GM23338 (cell line): ENCODE results near the gene MST1. TPM values are rescaled to one million over a fixed set of nuclear protein-coding genes. Genes with fewer than 3 reads are reported as not detected.

Source experiments
- ATAC-seq: fragments of 200-7000 bp; cut with Tn5 transposase; 3 replicates; pipeline ENCODE4 v1.9.1; 2020
- DNase-seq: peaks from one replicate; pipeline ENCODE4 v3.0.0-alpha.2; 2015; ENCODE audit warnings: low spot score
- H2AFZ ChIP-seq: fragments of 200-600 bp; sonication (generic); 2 replicates; pipeline ENCODE4 v1.8.0; 2016; ENCODE audit warnings: antibody characterized with exemption, mild to moderate bottlenecking, moderate library complexity
- H3F3A ChIP-seq: fragments of 200-600 bp; sonication (generic); replicated peaks from 2 replicates; pipeline ENCODE4 v1.8.0; 2017; ENCODE audit warnings: antibody characterized with exemption, mixed run types, low read depth
- H3K27ac ChIP-seq: fragments of 200-600 bp; sonication (generic); 2 replicates; pipeline ENCODE4 v1.6.1; 2016; ENCODE audit warnings: low read depth
- H3K27me3 ChIP-seq: fragments of 200-600 bp; sonication (generic); 2 replicates; pipeline ENCODE4 v1.8.0; 2016; ENCODE audit warnings: mild to moderate bottlenecking, mixed run types, moderate library complexity; ENCODE audit not compliant: insufficient read depth
- H3K36me3 ChIP-seq: fragments of 200-600 bp; sonication (generic); 2 replicates; pipeline ENCODE4 v1.8.0; 2016; ENCODE audit warnings: mild to moderate bottlenecking; ENCODE audit not compliant: insufficient read depth
- H3K4me1 ChIP-seq: fragments of 200-600 bp; sonication (generic); 2 replicates; pipeline ENCODE4 v1.8.0; 2016; ENCODE audit warnings: mild to moderate bottlenecking, moderate library complexity; ENCODE audit not compliant: insufficient read depth
- H3K4me2 ChIP-seq: fragments of 200-600 bp; sonication (generic); 2 replicates; pipeline ENCODE4 v1.7.1; 2017; ENCODE audit warnings: mixed run types
- H3K4me3 ChIP-seq: fragments of 200-600 bp; sonication (generic); 2 replicates; pipeline ENCODE4 v1.6.1; 2016; ENCODE audit warnings: mixed run types
- H3K79me2 ChIP-seq: fragments of 200-600 bp; sonication (generic); replicated peaks from 2 replicates; pipeline ENCODE4 v1.8.0; 2017; ENCODE audit warnings: mild to moderate bottlenecking; ENCODE audit not compliant: insufficient read depth
- H3K9me2 ChIP-seq: fragments of 200-600 bp; sonication (generic); 2 replicates; pipeline ENCODE4 v1.8.0; 2017; ENCODE audit not compliant: insufficient read depth
- H4K20me1 ChIP-seq: fragments of 200-600 bp; sonication (generic); replicated peaks from 2 replicates; pipeline ENCODE4 v1.8.0; 2017; ENCODE audit warnings: mild to moderate bottlenecking; ENCODE audit not compliant: insufficient read depth
- H3K27ac Mint-ChIP-seq: 2 replicates; pipeline ENCODE4 v1.8.0; 2020; ENCODE audit warnings: inconsistent platforms, mild to moderate bottlenecking, moderate library complexity, mixed read lengths
- H3K27me3 Mint-ChIP-seq: 3 replicates; pipeline ENCODE4 v1.8.0; 2022; ENCODE audit warnings: low read depth, mild to moderate bottlenecking, moderate library complexity, mixed read lengths, inconsistent platforms; ENCODE audit not compliant: insufficient read depth, poor library complexity
- H3K36me3 Mint-ChIP-seq: 3 replicates; pipeline ENCODE4 v1.8.0; 2021; ENCODE audit warnings: low read depth, mild to moderate bottlenecking, inconsistent platforms, moderate library complexity, mixed read lengths
- H3K4me1 Mint-ChIP-seq: 3 replicates; pipeline ENCODE4 v1.8.0; 2020; ENCODE audit warnings: mild to moderate bottlenecking, inconsistent platforms, mixed read lengths
- H3K4me3 Mint-ChIP-seq: 3 replicates; pipeline ENCODE4 v1.8.0; 2021; ENCODE audit warnings: moderate library complexity, mild to moderate bottlenecking, inconsistent platforms, mixed read lengths
- H3K9me3 Mint-ChIP-seq: 3 replicates; pipeline ENCODE4 v1.8.0; 2020; ENCODE audit warnings: moderate library complexity, mild to moderate bottlenecking, inconsistent platforms, mixed read lengths
- CREB1 ChIP-seq: fragments of 250-450 bp; sonication (Bioruptor Pico); IDR thresholded peaks from 2 replicates; pipeline ENCODE4 v1.5.0; 2020; ENCODE audit warnings: low read depth, mild to moderate bottlenecking, moderate library complexity
- CTCF ChIP-seq, 2 experiments: fragments of 200-600 bp in 1 of 2; sonication (generic) in 1 of 2; conservative IDR thresholded peaks; 2 replicates each; pipeline versions ENCODE4 v1.5.1 to v1.6.1; 2016 to 2017; ENCODE audit warnings: antibody characterized with exemption in 2 of 2, low read depth in 2 of 2, mild to moderate bottlenecking in 2 of 2, moderate library complexity in 1 of 2
- ETS1 ChIP-seq: IDR thresholded peaks from 2 replicates; pipeline ENCODE4 v1.6.1; 2016; ENCODE audit warnings: antibody characterized with exemption
- EZH2 ChIP-seq: fragments of 200-600 bp; sonication (generic); IDR thresholded peaks from one replicate; pipeline ENCODE4 v1.8.0; 2017; ENCODE audit warnings: antibody characterized with exemption, mild to moderate bottlenecking, low read depth; ENCODE audit not compliant: unreplicated experiment
- EZH2phosphoT487 ChIP-seq: fragments of 200-600 bp; sonication (generic); IDR thresholded peaks from one replicate; pipeline ENCODE4 v1.8.1; 2018; ENCODE audit warnings: antibody characterized with exemption; ENCODE audit not compliant: unreplicated experiment
- JUNB ChIP-seq: IDR thresholded peaks from one replicate; pipeline ENCODE4 v1.6.1; 2016; ENCODE audit warnings: antibody characterized with exemption; ENCODE audit not compliant: unreplicated experiment
- NANOG ChIP-seq: IDR thresholded peaks from 2 replicates; pipeline ENCODE4 v1.6.1; 2016; ENCODE audit warnings: antibody characterized with exemption, borderline replicate concordance
- POLR2AphosphoS5 ChIP-seq: IDR thresholded peaks from 2 replicates; pipeline ENCODE4 v1.6.1; 2016; ENCODE audit warnings: antibody characterized with exemption, low read depth
- REST ChIP-seq: IDR thresholded peaks from one replicate; pipeline ENCODE4 v1.6.1; 2018; ENCODE audit warnings: antibody characterized with exemption; ENCODE audit not compliant: unreplicated experiment
- STAT1 ChIP-seq: IDR thresholded peaks from one replicate; pipeline ENCODE4 v1.6.1; 2016; ENCODE audit warnings: antibody characterized with exemption; ENCODE audit not compliant: unreplicated experiment
- ZNF114 ChIP-seq: fragments of 250-450 bp; sonication (Bioruptor Pico); IDR thresholded peaks from 2 replicates; pipeline ENCODE4 v1.5.0; 2020; ENCODE audit warnings: mild to moderate bottlenecking, moderate library complexity
- ZNF331 ChIP-seq: fragments of 250-450 bp; sonication (Bioruptor Pico); IDR thresholded peaks from 2 replicates; pipeline ENCODE4 v1.5.0; 2020; ENCODE audit warnings: low read depth, mild to moderate bottlenecking, moderate library complexity
- polyA plus RNA-seq: library from polyadenylated mRNA; unstranded; fragments of >200 nt; fragmentation: Nextera tagmentation; extraction: Ambion mirVana; gene quantifications from 2 replicates; pipeline ENCODE4 v1.2.1, GENCODE V29; 2016
- total RNA-seq: library from RNA; depleted of rRNA; stranded (reverse); fragments of >200 nt; shearing (Covaris generic); gene quantifications from 2 replicates; pipeline ENCODE4 v1.2.3, GENCODE V29; 2014
- TF ChIP-seq, protein P1 (sequence below): fragments of 250-450 bp; sonication (Bioruptor Pico); IDR thresholded peaks from 2 replicates; pipeline ENCODE4 v1.5.0; 2020; ENCODE audit warnings: mild to moderate bottlenecking, moderate library complexity

MST1 gene
- total and polyA plus RNA-seq, 2 experiments from 2014 or later, result 5.9 to 11.1 TPM

DNA sequence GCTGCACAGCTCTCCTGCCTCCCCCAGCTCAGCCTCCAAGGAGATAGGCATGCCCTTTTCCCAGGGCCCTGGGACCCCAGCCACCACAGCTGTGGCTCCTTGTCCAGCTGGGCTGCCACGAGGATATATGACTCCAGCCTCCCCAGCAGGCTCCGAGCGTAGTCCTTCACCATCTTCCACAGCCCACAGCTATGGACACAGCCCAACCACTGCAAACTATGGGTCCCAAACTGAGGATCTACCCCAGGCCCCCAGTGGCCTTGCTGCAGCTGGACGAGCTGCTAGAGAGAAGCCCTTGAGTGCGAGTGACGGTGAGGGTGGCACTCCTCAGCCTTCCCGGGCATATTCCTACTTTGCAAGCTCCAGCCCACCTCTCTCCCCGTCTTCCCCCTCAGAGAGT is 35.7 kb downstream of the MST1 start:
- no peaks in the 10 kb centered on the region for H3K36me3 Mint-ChIP-seq
- H3K9me3 Mint-ChIP-seq, result no peaks in the 10 kb centered on the region
- no peaks in the 10 kb centered on the region for H3F3A ChIP-seq
- H3K27me3 ChIP-seq, result no peaks in the 10 kb centered on the region
- H3K9me2 ChIP-seq, result no peaks in the 10 kb centered on the region
- no peak for ATAC-seq
- H2AFZ ChIP-seq, result no peak overlapping the region
- TF ChIP-seq EZH2 (no peak), ETS1 (no peak), REST (no peak), NANOG (no peak), POLR2AphosphoS5 (no peak), JUNB (no peak), CREB1 (CRISPR knock-in tag) (no peak), ZNF331 (CRISPR knock-in tag) (no peak), STAT1 (no peak), CTCF (conservative IDR thresholded peaks at IDR 0.05; ENCODE audit: low read depth in 2 of 2) (no peak), ZNF114 (no peak), EZH2phosphoT487 (no peak)
- TF ChIP-seq, protein P1, sequence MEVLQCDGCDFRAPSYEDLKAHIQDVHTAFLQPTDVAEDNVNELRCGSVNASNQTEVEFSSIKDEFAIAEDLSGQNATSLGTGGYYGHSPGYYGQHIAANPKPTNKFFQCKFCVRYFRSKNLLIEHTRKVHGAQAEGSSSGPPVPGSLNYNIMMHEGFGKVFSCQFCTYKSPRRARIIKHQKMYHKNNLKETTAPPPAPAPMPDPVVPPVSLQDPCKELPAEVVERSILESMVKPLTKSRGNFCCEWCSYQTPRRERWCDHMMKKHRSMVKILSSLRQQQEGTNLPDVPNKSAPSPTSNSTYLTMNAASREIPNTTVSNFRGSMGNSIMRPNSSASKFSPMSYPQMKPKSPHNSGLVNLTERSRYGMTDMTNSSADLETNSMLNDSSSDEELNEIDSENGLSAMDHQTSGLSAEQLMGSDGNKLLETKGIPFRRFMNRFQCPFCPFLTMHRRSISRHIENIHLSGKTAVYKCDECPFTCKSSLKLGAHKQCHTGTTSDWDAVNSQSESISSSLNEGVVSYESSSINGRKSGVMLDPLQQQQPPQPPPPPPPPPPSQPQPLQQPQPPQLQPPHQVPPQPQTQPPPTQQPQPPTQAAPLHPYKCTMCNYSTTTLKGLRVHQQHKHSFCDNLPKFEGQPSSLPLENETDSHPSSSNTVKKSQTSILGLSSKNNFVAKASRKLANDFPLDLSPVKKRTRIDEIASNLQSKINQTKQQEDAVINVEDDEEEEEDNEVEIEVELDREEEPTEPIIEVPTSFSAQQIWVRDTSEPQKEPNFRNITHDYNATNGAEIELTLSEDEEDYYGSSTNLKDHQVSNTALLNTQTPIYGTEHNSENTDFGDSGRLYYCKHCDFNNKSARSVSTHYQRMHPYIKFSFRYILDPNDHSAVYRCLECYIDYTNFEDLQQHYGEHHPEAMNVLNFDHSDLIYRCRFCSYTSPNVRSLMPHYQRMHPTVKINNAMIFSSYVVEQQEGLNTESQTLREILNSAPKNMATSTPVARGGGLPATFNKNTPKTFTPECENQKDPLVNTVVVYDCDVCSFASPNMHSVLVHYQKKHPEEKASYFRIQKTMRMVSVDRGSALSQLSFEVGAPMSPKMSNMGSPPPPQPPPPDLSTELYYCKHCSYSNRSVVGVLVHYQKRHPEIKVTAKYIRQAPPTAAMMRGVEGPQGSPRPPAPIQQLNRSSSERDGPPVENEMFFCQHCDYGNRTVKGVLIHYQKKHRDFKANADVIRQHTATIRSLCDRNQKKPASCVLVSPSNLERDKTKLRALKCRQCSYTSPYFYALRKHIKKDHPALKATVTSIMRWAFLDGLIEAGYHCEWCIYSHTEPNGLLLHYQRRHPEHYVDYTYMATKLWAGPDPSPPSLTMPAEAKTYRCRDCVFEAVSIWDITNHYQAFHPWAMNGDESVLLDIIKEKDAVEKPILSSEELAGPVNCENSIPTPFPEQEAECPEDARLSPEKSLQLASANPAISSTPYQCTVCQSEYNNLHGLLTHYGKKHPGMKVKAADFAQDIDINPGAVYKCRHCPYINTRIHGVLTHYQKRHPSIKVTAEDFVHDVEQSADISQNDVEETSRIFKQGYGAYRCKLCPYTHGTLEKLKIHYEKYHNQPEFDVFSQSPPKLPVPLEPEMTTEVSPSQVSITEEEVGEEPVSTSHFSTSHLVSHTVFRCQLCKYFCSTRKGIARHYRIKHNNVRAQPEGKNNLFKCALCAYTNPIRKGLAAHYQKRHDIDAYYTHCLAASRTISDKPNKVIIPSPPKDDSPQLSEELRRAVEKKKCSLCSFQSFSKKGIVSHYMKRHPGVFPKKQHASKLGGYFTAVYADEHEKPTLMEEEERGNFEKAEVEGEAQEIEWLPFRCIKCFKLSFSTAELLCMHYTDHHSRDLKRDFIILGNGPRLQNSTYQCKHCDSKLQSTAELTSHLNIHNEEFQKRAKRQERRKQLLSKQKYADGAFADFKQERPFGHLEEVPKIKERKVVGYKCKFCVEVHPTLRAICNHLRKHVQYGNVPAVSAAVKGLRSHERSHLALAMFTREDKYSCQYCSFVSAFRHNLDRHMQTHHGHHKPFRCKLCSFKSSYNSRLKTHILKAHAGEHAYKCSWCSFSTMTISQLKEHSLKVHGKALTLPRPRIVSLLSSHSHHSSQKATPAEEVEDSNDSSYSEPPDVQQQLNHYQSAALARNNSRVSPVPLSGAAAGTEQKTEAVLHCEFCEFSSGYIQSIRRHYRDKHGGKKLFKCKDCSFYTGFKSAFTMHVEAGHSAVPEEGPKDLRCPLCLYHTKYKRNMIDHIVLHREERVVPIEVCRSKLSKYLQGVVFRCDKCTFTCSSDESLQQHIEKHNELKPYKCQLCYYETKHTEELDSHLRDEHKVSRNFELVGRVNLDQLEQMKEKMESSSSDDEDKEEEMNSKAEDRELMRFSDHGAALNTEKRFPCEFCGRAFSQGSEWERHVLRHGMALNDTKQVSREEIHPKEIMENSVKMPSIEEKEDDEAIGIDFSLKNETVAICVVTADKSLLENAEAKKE (CRISPR knock-in tag), result no peak
- no peak overlapping the region for H3K4me3 Mint-ChIP-seq
- no peaks in the 10 kb centered on the region for H3K79me2 ChIP-seq
- no peaks in the 10 kb centered on the region for H4K20me1 ChIP-seq
- H3K4me1 ChIP-seq, result no peaks in the 10 kb centered on the region
- no peak overlapping the region for H3K4me2 ChIP-seq
- no peak overlapping the region for H3K4me3 ChIP-seq
- H3K27ac Mint-ChIP-seq, result no peak overlapping the region
- no peak overlapping the region for H3K27ac ChIP-seq
- no peaks in the 10 kb centered on the region for H3K36me3 ChIP-seq
- peaks cover 16% of the 10 kb centered on the region for H3K27me3 Mint-ChIP-seq
- DNase-seq, result no peak
- peaks cover 4% of the 10 kb centered on the region; the same call in 1 of the 3 replicates for H3K4me1 Mint-ChIP-seq
